HL-60/S4 treated with retinoic acid at 250 ng/mL for 4 days and 3 days (cell line): ENCODE results near the gene RALGAPB.

ENCODE experiments used
- in situ Hi-C: fragments of 300-500 bp; cut with MboI; formaldehyde crosslinking; loops from 2 replicates; pipeline ENCODE4 v1.7.0; 2022; ENCODE audit warnings: low sequenced_read_pairs

Gene RALGAPB

GRCh38 chr20:38543014-38543906 lies 70.6 kb downstream of the RALGAPB start:
- in situ Hi-C loops = no loop called here

DNA sequence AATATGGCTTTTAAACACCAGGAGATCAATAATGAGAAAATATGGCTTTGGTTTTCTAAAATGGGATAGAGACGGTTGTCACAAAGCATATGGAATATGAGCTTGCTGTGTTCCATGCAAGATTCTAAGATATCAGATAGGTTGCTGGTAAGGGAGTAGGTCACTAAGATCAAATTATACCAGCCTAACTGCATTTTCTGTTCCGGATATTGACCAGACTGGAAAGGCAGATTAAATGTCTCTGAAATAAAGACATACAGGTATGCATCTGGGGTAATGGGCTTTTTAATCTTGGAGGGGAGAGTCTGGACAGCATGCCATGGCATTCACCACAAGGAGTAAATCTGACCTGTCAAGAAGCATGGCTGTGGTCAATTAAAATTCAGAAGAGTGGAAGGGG lies 73.1 kb downstream of the RALGAPB start:
- in situ Hi-C loops = no loop called here

DNA sequence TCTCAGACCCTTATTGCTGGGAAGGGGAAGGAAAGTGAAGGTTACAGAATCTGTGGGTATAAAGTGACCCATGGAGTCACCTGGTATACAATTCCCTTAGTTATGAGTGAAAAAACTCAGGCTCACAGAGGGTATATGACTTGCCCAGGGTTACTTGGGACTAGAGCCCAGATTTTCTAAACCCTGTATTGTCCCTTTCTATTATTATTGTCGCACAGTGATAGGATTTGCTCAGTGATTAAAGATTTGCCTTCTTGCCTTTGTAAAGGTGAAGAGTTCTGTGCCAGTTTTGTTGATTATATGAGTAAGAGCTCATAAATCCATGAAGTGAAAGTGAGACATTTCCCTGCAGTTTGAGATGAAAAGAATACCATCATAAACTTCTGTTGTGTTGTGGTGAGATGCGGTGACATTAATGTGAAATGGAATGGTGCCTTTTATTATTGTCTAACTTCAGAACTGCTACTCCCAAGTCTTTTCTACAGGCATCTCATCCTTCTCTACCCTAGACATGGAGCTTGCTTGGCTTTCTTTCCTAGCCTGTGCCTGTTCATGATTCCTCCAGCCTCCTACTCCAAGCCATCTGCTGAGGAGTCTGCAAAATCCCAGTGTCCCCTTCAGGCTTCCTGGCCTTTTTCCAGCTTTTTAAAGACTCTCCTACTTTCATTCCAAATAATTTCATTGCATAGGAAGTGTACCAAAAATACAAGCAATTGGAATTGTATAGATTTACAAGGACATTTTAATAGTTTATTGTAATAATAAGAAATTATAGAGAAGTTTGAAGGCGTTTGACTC lies 74.8 kb downstream of the RALGAPB start:
- in situ Hi-C loops = no loop called here

DNA sequence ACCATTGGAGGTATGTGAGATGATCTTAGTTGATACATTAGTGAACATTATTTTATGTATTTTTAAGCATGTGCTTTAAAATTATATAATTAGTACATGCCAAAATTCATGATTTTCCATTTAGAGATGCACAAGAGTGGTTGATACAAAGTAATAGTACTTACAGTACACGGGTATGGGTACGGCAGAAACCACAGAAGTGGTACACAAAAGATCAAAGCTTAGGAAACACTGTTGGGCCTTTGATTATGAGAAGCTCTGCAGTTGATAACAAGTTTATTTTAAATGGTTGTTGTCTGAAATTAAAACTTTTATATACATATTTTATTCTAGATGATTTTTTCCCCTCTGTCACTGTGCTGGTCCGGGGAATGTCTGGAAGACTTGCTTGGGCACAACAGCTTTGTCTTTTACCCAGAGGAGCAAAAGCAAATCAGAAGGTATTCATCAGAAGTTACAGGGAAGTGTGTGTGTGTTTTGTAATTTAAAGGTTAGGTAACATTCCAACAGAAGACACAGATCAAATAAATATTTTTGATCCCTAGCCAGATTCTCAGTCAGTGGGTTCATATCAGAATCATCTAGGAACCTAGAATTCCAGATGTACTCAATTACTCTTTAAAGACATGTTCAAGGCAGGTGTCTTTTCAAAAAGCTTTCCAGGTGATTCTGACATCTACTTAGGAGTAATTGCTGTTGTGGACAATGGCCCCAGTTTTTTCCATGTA lies 75.9 kb downstream of the RALGAPB start:
- in situ Hi-C loops = no loop called here

GRCh38 chr20:38550274-38550673 lies 77.6 kb downstream of the RALGAPB start:
- in situ Hi-C loops = no loop called here

DNA sequence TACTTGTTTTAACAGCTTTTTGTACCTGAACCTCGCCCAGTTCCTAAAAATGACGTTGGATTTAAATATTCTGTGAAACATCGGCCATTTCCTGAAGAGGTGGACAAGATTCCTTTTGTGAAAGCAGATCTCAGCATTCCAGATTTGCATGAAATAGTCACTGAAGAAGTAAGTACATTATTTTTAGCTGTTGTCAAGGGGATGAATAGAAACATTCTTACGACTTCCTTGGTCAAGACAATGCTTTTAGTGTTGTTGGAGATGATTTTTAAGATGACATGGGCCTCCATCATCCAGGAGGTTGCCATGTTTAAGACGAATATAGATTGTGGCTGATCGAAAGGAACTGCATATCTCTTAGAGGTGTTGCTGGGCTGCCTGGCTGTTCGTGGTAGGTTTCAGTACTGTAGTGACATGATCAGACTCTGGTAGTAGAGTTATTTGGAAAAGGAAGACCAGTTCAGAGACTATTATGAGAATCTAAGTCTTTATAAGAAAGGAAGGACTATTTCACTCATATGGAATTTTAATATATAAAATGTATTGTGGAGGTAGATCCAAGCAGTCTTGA lies 78.5 kb downstream of the RALGAPB start:
- in situ Hi-C loops = no loop called here

- in situ Hi-C loops = no loop called here
These were observed 82.3 kb downstream of the RALGAPB start for GRCh38 chr20:38554986-38555385.

DNA sequence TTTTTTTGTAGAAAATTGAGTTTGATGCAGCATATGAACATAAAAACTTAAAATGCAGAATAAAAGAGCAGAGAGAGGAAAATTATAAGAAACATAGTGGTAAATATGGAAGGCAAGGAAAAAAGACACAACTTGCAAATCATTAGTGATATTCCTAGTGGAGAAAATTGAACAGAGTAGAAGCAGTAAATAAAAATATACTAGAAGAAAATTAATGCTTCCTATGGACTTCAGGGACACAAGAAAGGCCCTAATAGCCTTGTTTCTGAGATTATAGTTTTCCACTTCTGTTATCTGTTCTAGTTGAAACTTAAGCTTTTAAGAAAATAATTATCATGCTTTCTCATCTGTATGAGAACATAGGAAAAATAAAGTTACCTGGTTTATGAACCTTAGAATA lies 82.8 kb downstream of the RALGAPB start:
- in situ Hi-C loops = no loop called here

- in situ Hi-C loops = no loop called here
These were observed 84.5 kb downstream of the RALGAPB start for GRCh38 chr20:38557174-38557573.

DNA sequence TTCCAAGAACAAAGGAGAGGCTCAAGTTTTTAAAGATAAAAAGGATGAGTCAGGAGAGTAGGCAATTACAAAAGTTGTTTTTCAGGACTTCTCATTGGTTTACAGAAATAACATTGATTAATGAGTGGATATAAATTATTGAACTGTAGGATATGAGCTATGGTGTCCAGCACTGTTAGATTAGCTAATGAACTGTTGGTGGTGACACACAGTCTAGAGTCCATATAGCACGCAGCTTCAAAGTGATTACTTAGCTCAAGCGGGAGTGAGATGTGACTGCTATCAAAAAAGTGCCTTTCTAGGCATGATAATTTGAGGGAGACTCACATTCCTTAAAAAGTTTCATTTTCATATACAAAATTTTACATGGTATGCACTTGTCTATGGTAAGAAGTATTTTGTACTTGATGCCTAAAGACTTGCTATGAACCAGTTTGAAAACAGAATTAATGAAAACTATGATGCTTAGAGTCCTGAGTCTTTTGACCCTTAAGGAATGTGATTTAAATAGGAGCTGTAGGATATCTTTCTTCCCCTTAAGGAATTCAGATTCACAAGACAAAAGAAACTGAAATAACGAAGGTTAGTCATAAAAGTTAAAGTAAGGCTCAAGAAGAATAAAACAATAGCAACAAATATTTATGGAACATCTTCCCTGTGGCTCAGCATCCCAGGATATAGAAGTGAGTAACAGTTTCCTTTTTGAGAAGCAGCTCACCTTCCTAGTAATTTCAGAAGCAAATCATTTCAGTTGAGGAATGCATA lies 86.1 kb downstream of the RALGAPB start:
- in situ Hi-C loops = no loop called here

GRCh38 chr20:38559764-38560163 lies 87.1 kb downstream of the RALGAPB start:
- in situ Hi-C loops = no loop called here

- in situ Hi-C loops = no loop called here
These were observed 91.3 kb downstream of the RALGAPB start for GRCh38 chr20:38563802-38564431.

DNA sequence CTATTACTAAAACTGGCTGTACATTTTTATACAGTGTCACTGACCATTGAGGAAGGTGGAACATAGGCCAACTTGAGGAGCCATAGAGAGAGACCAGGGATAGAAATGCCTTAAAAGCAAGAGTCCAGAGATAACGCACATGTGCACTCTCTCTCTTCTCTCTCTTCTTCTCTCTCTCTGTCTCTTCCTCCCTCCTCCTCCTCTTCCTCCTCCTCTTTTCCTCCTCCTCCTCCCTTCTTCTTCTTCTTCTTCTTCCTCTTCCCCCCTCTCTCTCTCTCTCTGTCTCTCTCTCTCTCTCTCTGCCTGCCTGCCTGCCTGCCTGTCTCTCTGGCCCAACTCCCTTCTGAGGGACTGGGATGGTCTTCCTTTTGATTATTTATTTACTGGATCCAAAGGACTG lies 92.0 kb downstream of the RALGAPB start:
- in situ Hi-C loops = no loop called here

DNA sequence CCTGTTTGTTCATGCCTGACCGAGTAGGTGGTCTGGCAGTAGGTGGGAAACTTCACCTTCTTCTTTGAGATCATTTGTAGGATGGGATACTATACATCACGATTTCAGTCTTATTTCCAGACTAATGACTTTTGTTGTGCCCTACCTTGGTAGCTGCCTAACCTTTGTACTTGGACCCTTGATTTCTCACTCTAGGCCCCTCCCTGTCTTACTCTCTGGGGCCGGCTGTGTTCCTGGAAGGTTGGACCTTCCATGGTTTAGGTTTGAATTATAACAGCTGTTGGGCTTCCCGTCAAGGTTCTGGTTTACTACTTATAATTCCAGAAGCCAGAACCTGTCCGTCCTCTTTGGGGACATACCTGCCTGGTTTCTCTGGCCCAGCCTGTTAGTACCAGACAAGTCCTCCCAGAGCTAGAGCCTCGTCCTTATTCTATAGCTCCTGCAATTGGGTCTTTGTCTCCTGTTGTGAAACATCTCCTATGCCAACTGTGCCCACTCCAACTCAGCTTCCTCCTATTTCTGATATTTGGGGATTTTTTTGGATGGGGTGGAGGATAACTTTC lies 93.5 kb downstream of the RALGAPB start:
- in situ Hi-C loops = no loop called here

GRCh38 chr20:38569747-38570525 lies 97.3 kb downstream of the RALGAPB start:
- in situ Hi-C loops = no loop called here

DNA sequence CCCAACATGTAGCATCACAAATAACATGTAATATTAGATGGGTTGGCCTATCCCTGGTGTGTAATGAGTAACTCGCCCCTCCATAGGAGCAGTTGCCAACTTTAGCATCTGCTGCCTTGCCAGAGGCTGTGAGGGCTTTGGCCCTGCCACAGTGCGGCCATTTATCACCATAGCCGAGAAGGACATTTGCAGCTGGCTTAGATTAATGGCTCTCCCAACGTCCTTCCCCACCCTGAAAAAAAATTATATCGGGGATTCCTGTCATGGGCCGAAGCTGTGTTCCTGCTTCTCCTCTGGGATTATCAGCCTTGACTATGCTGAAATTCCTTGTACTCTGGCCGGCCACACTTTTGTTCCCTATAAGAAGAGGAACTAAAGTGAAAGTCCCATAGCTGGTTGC lies 100.8 kb downstream of the RALGAPB start:
- in situ Hi-C loops = no loop called here

- in situ Hi-C loops = no loop called here
These were observed 106.7 kb downstream of the RALGAPB start for GRCh38 chr20:38579219-38579910.

DNA sequence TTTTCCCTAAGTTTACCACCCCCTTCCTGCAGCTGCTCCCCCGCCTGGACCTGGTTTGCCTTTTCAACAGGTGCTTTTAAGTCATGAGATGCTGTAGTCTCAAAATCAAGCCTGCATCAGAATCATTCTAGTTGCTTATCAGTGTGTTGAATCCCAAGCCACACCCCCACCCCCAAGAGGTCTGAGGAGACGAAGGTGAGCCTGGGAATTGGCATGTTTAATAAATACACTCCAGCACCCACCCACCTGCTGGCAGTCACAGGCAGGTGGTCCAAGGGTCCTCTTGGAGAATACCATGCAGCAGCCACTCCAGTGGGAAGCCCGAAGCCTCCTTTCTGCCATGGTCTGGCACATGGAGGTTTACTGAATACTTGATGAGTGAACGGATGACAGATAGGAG lies 107.3 kb downstream of the RALGAPB start:
- in situ Hi-C loops = no loop called here
